Prostate gland (tissue), 2 donors: ENCODE results near the gene APLP2. TPM values are rescaled to one million over a fixed set of nuclear protein-coding genes. Genes with fewer than 3 reads are reported as not detected.
A peak's percentile ranks its signal among the peaks of the same experiment; 100 is the strongest.

Experiments
- DNase-seq: peaks from one replicate; pipeline ENCODE4 v3.0.0-alpha.2; 2019; ENCODE audit warnings: low spot score
- H3K27ac ChIP-seq, 2 donors: fragments of 200-600 bp; sonication (generic); 2 replicates each; pipeline ENCODE4 v1.5.1; 2017 to 2019
- H3K27me3 ChIP-seq: fragments of 200-600 bp; sonication (generic); replicated peaks from 2 replicates; pipeline ENCODE4 v1.5.1; 2019; ENCODE audit not compliant: insufficient read depth
- H3K36me3 ChIP-seq, 2 donors: fragments of 200-600 bp; sonication (generic); 1 replicate in 1 of 2; 2 replicates in 1 of 2; pipeline versions ENCODE4 v1.5.1 to v1.8.1; 2017 to 2019
- H3K4me1 ChIP-seq: fragments of 200-600 bp; sonication (generic); replicated peaks from 2 replicates; pipeline ENCODE4 v1.5.1; 2019
- H3K4me3 ChIP-seq, 2 donors: fragments of 200-600 bp; sonication (generic); 2 replicates each; pipeline ENCODE4 v1.5.1; 2017 to 2019
- H3K9me3 ChIP-seq: fragments of 200-600 bp; sonication (generic); 2 replicates; pipeline ENCODE4 v1.5.1; 2017
- CTCF ChIP-seq, 4 experiments: fragments of 200-600 bp in 2 of 4; fragments of 450-650 bp in 2 of 4; sonication (generic) in 2 of 4; IDR thresholded peaks; 1 replicate in 3 of 4; 2 replicates in 1 of 4; pipeline ENCODE4 v1.5.1; 2016 to 2019; ENCODE audit warnings: antibody characterized with exemption in 4 of 4, mild to moderate bottlenecking in 2 of 4, moderate library complexity in 2 of 4
- POLR2A ChIP-seq: fragments of 450-650 bp; IDR thresholded peaks from one replicate; pipeline ENCODE4 v1.6.1; 2016; ENCODE audit warnings: antibody characterized with exemption, mild to moderate bottlenecking
- POLR2AphosphoS5 ChIP-seq: sonication (generic); formaldehyde crosslinking; IDR thresholded peaks from one replicate; pipeline ENCODE4 v1.6.1; 2017; ENCODE audit warnings: antibody characterized with exemption
- WGBS: methylation state at CpG from one replicate; pipeline ENCODE4 v1.1.5; 2018; 5-methylcytosine and 5-hydroxymethylcytosine counted together
- intact Hi-C: fragments of 100-400 bp; cut with DNase I; formaldehyde crosslinking; loops from one replicate; pipeline ENCODE4 v1.14.2; 2022
- total RNA-seq, 2 donors: library from RNA; depleted of rRNA; stranded (reverse); fragments of >200 nt; gene quantifications; one replicate each; pipeline ENCODE4 v1.1.0, GENCODE V29; 2016

APLP2 gene
- total RNA-seq, 2 donors from 2014 or later = 222 to 434 TPM

DNA sequence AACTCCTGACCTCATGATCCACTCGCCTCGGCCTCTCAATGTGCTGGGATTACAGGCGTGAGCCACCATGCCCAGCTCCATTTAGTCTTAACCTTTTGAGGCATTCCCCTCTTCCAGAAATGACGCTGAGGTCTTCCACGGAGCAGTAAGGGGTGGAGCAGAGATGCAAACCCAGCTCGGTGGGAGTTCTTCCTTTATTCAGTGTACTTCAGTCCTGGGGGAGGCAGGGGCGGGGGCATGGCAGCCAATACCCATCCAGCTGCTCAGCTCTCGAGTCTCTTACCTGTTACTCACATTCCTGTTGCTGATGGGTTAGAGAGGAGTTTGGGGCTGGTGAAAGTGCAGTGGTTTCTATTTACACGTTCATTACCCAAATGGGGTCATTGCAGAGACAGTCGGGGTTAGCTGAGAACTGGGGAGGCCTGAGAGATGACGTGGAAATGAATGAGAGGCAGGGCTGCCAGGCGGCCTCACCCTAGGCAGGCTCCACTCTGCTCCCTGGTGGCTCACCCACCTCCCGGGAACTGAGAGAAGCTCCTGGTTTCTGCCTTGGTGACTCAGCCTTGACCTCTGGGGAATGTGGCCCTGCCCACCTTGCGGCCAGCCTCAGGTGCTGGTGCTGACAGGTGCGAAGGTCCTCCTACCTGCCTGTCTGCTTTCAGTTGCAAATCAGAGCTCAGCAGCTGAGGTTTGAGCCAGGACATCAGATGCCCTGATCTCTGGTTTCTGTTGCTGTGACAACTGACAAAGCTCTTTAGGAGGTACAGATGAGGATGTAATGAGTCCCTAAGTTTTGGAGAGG lies 76.5 kb downstream of the APLP2 start:
- no peak overlapping the region for H3K4me3 ChIP-seq
- H3K4me1 ChIP-seq = no peaks in the 10 kb centered on the region
- H3K36me3 ChIP-seq = no peaks in the 10 kb centered on the region
- WGBS = 73% methylated on average over 15 of the region's 15 CpGs
- intact Hi-C loops = no loop called here
- no peak overlapping the region for H3K27ac ChIP-seq
- no peaks in the 10 kb centered on the region for H3K9me3 ChIP-seq
- no peak for DNase-seq
- peak in 1 of 4 experiments; percentile 48 for TF ChIP-seq CTCF (IDR thresholded peaks at IDR 0.05)
- TF ChIP-seq POLR2A = no peak
- no peak for TF ChIP-seq POLR2AphosphoS5
- no peaks in the 10 kb centered on the region for H3K27me3 ChIP-seq

- Histone ChIP-seq H3K9me3 (no peaks in the 10 kb centered on the region), H3K27me3 (no peaks in the 10 kb centered on the region), H3K36me3 (no peaks in the 10 kb centered on the region), H3K4me3 (no peak overlapping the region), H3K4me1 (no peaks in the 10 kb centered on the region), H3K27ac (no peak overlapping the region)
- DNase-seq = no peak
- TF ChIP-seq CTCF (IDR thresholded peaks at IDR 0.05) (no peak), POLR2AphosphoS5 (no peak), POLR2A (no peak)
- 77% methylated on average over 5 of the region's 5 CpGs for WGBS
- intact Hi-C loops = no loop called here
Measured at GRCh38 chr11:130146796-130147195, 77.1 kb downstream of the APLP2 start.

- WGBS = 95% methylated on average over 12 of the region's 12 CpGs
- no peaks in the 10 kb centered on the region for H3K9me3 ChIP-seq
- no peaks in the 10 kb centered on the region for H3K4me1 ChIP-seq
- H3K4me3 ChIP-seq = no peak overlapping the region
- no peak overlapping the region for H3K27ac ChIP-seq
- intact Hi-C loops = no loop called here
- no peaks in the 10 kb centered on the region for H3K36me3 ChIP-seq
- DNase-seq = no peak
- H3K27me3 ChIP-seq = no peaks in the 10 kb centered on the region
- TF ChIP-seq POLR2A (no peak), CTCF (IDR thresholded peaks at IDR 0.05) (no peak), POLR2AphosphoS5 (no peak)
Measured at GRCh38 chr11:130148796-130149326, 79.2 kb downstream of the APLP2 start.

- Histone ChIP-seq H3K27me3 (no peaks in the 10 kb centered on the region), H3K27ac (no peak overlapping the region), H3K4me1 (no peaks in the 10 kb centered on the region), H3K4me3 (no peak overlapping the region), H3K36me3 (no peaks in the 10 kb centered on the region), H3K9me3 (no peaks in the 10 kb centered on the region)
- intact Hi-C loops = no loop called here
- WGBS = 93% methylated on average over 7 of the region's 7 CpGs
- no peak for DNase-seq
- TF ChIP-seq CTCF (IDR thresholded peaks at IDR 0.05) (no peak), POLR2A (no peak), POLR2AphosphoS5 (no peak)
Measured at GRCh38 chr11:130150790-130151189, 81.1 kb downstream of the APLP2 start.

- Histone ChIP-seq H3K4me3 (no peak overlapping the region), H3K9me3 (no peaks in the 10 kb centered on the region), H3K27me3 (no peaks in the 10 kb centered on the region), H3K4me1 (no peaks in the 10 kb centered on the region), H3K27ac (no peak overlapping the region), H3K36me3 (no peaks in the 10 kb centered on the region)
- DNase-seq = no peak
- intact Hi-C loops = no loop called here
- TF ChIP-seq POLR2A = no peak
- no peak for TF ChIP-seq CTCF (IDR thresholded peaks at IDR 0.05)
- no peak for TF ChIP-seq POLR2AphosphoS5
- WGBS = 75% methylated on average over 1 of the region's 1 CpG
Measured at GRCh38 chr11:130151196-130151595, 81.5 kb downstream of the APLP2 start.
